KMS-11 (cell line): Measurements from ENCODE around the gene DDX1.

ENCODE experiments used
- H2AFZ ChIP-seq: fragments of 200-600 bp; sonication (generic); 2 replicates; pipeline ENCODE4 v1.6.1; 2016; ENCODE audit warnings: antibody characterized with exemption, mixed run types, low read depth
- H3K27ac ChIP-seq: fragments of 200-600 bp; sonication (generic); 2 replicates; pipeline ENCODE4 v1.6.1; 2016; ENCODE audit warnings: mild to moderate bottlenecking, mixed run types
- H3K27me3 ChIP-seq: fragments of 200-600 bp; sonication (generic); 2 replicates; pipeline ENCODE4 v1.6.1; 2017; ENCODE audit warnings: mild to moderate bottlenecking, low read depth, mixed run types, moderate library complexity; ENCODE audit not compliant: insufficient read depth
- H3K36me3 ChIP-seq: fragments of 200-600 bp; sonication (generic); 2 replicates; pipeline ENCODE4 v1.6.1; 2017; ENCODE audit warnings: mild to moderate bottlenecking, mixed run types; ENCODE audit not compliant: insufficient read depth
- H3K4me1 ChIP-seq: fragments of 200-600 bp; sonication (generic); 2 replicates; pipeline ENCODE4 v1.6.1; 2016; ENCODE audit warnings: mild to moderate bottlenecking, low read depth, mixed run types; ENCODE audit not compliant: poor library complexity, severe bottlenecking
- H3K4me2 ChIP-seq: fragments of 200-600 bp; sonication (generic); 2 replicates; pipeline ENCODE4 v1.7.0; 2016; ENCODE audit warnings: mild to moderate bottlenecking, mixed run types
- H3K4me3 ChIP-seq: fragments of 200-600 bp; sonication (generic); IDR thresholded peaks from 2 replicates; pipeline ENCODE4 v1.6.1; 2017; ENCODE audit warnings: low read depth, low read length, mixed read lengths; ENCODE audit not compliant: insufficient read depth
- H3K79me2 ChIP-seq: fragments of 200-600 bp; sonication (generic); 2 replicates; pipeline ENCODE4 v1.6.1; 2016; ENCODE audit warnings: low read depth, mixed run types; ENCODE audit not compliant: insufficient read depth
- H3K9ac ChIP-seq: fragments of 200-600 bp; sonication (generic); 2 replicates; pipeline ENCODE4 v1.6.1; 2016; ENCODE audit warnings: mild to moderate bottlenecking, mixed run types
- H4K20me1 ChIP-seq: fragments of 200-600 bp; sonication (generic); 2 replicates; pipeline ENCODE4 v1.6.1; 2016; ENCODE audit warnings: mild to moderate bottlenecking, mixed run types; ENCODE audit not compliant: insufficient read depth
- TF ChIP-seq, protein P1 (sequence below): fragments of 200-600 bp; sonication (generic); conservative IDR thresholded peaks from 2 replicates; pipeline ENCODE4 v1.6.1; 2017; ENCODE audit warnings: low read depth, mild to moderate bottlenecking, antibody characterized with exemption, low read length, moderate library complexity, mixed read lengths

Gene DDX1

DNA sequence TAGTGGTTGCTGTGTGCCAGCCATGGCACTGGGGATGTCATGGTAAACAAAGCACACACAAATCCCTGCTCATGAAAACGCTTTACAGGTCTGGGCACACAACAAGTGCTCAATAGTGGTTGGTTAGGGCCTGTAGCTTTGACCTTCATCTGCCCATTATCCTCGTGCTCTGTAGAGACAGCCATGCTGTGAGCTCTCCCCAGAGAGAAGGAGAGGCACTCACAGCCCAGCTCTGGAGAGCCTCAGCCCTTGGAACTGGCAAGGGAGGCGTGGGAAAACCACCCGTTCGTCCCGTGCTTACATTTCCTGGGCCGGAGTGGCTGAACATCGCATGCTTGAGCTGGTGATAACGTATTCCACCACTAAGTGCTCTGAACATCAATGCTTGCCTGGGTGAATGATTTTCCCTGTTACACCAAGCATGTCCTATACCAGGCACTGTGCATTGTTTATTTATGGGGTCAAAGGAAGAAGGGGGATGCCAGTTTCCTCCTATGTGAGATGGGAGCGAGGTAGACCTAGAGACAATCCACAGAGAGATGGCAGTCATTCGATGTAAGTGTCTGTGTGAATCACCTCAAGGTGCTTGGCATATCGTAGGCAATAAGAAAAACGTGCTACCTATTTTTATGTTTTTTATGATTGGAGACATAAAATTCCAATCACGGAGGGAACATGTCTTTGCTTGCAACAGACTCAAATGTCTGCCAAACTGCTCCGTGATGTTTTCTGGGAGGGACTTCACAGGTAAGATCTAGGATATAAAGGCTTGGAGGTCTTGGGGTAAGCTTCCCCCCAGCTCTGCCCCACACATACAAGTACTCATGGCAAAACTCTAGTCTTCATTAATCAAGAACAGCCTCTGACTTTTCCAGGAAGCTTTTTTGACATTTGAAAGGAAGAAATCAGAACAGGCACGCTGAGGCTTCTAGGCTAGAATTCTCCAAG is 75.5 kb downstream of the DDX1 start:
- Histone ChIP-seq H3K9ac (no peak overlapping the region), H2AFZ (no peak overlapping the region), H3K27ac (no peak overlapping the region), H3K4me1 (no peaks in the 10 kb centered on the region), H3K4me3 (no peak overlapping the region), H3K27me3 (no peaks in the 10 kb centered on the region), H3K79me2 (no peaks in the 10 kb centered on the region), H3K4me2 (no peak overlapping the region), H3K36me3 (no peaks in the 10 kb centered on the region), H4K20me1 (no peaks in the 10 kb centered on the region)
- TF ChIP-seq, protein P1, sequence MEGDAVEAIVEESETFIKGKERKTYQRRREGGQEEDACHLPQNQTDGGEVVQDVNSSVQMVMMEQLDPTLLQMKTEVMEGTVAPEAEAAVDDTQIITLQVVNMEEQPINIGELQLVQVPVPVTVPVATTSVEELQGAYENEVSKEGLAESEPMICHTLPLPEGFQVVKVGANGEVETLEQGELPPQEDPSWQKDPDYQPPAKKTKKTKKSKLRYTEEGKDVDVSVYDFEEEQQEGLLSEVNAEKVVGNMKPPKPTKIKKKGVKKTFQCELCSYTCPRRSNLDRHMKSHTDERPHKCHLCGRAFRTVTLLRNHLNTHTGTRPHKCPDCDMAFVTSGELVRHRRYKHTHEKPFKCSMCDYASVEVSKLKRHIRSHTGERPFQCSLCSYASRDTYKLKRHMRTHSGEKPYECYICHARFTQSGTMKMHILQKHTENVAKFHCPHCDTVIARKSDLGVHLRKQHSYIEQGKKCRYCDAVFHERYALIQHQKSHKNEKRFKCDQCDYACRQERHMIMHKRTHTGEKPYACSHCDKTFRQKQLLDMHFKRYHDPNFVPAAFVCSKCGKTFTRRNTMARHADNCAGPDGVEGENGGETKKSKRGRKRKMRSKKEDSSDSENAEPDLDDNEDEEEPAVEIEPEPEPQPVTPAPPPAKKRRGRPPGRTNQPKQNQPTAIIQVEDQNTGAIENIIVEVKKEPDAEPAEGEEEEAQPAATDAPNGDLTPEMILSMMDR = no peak

DNA sequence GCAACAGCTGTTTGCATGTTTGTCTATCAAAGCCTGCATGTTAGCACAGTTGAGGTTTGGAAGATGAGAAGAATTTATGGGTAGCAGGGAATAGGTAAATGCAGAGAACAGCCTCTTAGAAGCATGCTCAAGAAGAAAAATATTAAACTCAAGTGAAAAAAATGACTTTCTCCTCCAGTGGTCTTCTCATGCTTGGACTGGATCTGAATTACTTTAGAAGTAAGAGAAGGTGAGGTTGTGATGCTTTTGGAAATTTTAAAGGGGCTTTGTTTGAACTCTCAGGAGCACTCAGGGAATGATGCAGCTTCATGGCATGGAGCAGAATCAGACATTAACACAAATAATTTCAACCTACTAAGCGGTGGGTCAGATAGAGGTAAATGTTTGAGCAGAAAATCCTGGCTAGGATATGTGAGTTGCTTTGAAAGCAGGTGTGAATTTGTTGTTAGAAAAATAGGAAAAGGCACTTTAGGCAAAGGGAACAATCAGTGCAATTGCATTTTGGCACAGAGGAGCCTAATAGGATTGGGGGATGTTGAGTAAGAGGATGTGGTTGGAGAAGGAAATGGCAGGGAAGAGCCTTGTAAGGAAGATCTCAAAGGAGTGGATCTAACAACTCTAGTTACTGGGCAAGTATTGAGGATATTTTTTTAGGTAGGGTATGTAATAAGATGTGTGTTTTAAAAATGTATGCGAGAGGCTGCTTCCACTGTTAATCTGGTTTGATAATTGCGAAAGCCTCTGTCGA is 76.3 kb downstream of the DDX1 start:
- Histone ChIP-seq H3K79me2 (no peaks in the 10 kb centered on the region), H3K9ac (no peak overlapping the region), H3K4me2 (no peak overlapping the region), H3K27ac (no peak overlapping the region), H3K27me3 (no peaks in the 10 kb centered on the region), H3K36me3 (no peaks in the 10 kb centered on the region), H4K20me1 (no peaks in the 10 kb centered on the region), H3K4me3 (no peak overlapping the region), H2AFZ (no peak overlapping the region), H3K4me1 (no peaks in the 10 kb centered on the region)
- TF ChIP-seq, protein P1 = no peak

DNA sequence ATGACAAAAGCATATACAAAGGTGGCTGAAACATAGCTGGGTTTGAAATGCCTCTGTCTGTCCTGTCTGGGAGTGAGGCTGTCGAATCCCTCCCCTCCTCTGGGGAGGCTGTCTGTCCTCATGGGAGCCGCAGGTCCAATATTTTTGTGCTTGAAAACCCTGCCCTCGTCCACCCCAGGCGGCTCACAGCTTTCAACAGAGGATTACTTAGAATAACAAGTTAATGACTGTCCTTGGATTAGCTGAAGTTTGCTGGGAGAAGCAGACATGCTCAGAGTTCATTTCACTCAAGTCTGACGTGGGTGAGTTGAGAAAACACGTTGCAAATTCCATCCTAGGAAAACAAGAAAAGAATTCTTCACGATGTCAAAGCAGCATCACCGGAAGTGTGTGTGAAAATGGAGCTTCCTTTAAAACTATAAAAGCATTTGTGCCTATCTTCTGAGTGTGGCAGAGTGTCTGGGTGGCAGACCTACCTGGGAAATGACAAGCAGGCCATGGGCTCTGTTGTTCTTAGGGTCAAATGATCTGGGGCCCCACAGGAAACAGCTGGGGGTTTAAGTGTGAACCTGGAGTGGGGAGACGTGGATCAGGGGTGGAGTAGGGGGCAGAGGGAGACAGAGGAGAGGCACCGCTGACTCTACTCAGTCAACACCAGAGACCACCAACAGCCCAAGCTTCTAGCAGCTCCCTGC is 77.1 kb downstream of the DDX1 start:
- Histone ChIP-seq H4K20me1 (no peaks in the 10 kb centered on the region), H3K27ac (no peak overlapping the region), H3K36me3 (no peaks in the 10 kb centered on the region)

DNA sequence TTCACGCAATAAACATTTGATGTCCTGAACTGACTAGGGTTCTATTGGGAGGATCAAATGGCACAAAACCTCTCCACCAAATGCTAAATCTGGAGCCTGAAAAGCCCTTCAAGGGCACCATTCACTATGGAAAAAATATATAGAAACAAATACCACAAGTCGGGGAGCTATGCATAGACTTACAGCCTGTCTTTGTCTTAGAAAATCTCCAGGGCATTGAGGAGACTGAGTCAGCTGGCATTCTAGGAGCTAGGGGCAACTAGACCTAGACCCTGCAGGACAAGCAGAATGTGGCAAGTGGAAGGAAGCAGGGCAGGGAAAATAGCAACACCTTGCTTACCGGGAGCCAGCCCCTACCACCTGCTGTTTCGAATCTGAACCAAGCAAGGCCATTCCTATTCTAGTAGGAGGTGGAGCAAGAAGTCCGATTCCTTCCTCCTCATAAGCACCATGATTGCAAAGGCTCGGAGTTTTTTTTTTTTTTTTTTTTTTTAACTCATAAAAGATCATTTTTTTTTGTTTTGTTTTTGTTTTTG is 77.8 kb downstream of the DDX1 start:
- no peak overlapping the region for H3K4me2 ChIP-seq
- H3K36me3 ChIP-seq = no peaks in the 10 kb centered on the region
- H3K4me1 ChIP-seq = no peaks in the 10 kb centered on the region
- no peak overlapping the region for H3K4me3 ChIP-seq
- H3K79me2 ChIP-seq = no peaks in the 10 kb centered on the region
- H2AFZ ChIP-seq = no peak overlapping the region
- TF ChIP-seq, protein P1 = no peak
- H3K27ac ChIP-seq = no peak overlapping the region
- H3K9ac ChIP-seq = no peak overlapping the region
- no peaks in the 10 kb centered on the region for H4K20me1 ChIP-seq
- H3K27me3 ChIP-seq = no peaks in the 10 kb centered on the region

More for the DNA sequence above, 77.1 kb downstream of the DDX1 start:
- H3K79me2 ChIP-seq = no peaks in the 10 kb centered on the region
- H3K4me3 ChIP-seq = no peak overlapping the region
- no peaks in the 10 kb centered on the region for H3K4me1 ChIP-seq
- H3K4me2 ChIP-seq = no peak overlapping the region
- H3K9ac ChIP-seq = no peak overlapping the region
- no peak overlapping the region for H2AFZ ChIP-seq
- H3K27me3 ChIP-seq = no peaks in the 10 kb centered on the region
- TF ChIP-seq, protein P1 = no peak
